Kidney capillary endothelial cell (primary cell): ENCODE measurements around the gene TAX1BP3.
A peak's percentile ranks its signal among the peaks of the same experiment; 100 is the strongest.
"Not testable (repeated sequence)": the region's sequence is repeated elsewhere in the genome, so short reads cannot be mapped to it uniquely, and the experiment has no call there.

Experiments
- DNase-seq: peaks from one replicate; pipeline ENCODE4 v3.0.0-alpha.2; 2018; ENCODE audit warnings: low spot score

TAX1BP3 gene

GRCh38 chr17:3668279-3669084, at the start of gene TAX1BP3, which contains the start of gene EMC6:
Gene TAX1BP3 (minus strand): TSS chr17:3668578. CDS start chr17:3668526, 52 bp downstream.
Gene EMC6 (plus strand): TSS chr17:3668812. CDS start chr17:3669147, 335 bp downstream.
- DNase-seq = peak; percentile 99

GRCh38 chr17:3715296-3715695, 46.9 kb upstream of the TAX1BP3 start:
- DNase-seq = no peak

- no peak for DNase-seq
Measured at GRCh38 chr17:3712811-3713463, 44.6 kb upstream of the TAX1BP3 start.

- peak; percentile 50 for DNase-seq
Measured at GRCh38 chr17:3710951-3711383, 42.6 kb upstream of the TAX1BP3 start.

- no peak for DNase-seq
Measured at GRCh38 chr17:3708366-3708765, 40.0 kb upstream of the TAX1BP3 start.

GRCh38 chr17:3705718-3705984, 37.3 kb upstream of the TAX1BP3 start:
- DNase-seq = not testable (repeated sequence)

- DNase-seq = no peak
Measured at GRCh38 chr17:3704931-3705717, 36.7 kb upstream of the TAX1BP3 start.

GRCh38 chr17:3702041-3702539, 33.7 kb upstream of the TAX1BP3 start:
- DNase-seq = not testable (repeated sequence)

GRCh38 chr17:3699951-3700350, 31.6 kb upstream of the TAX1BP3 start:
- DNase-seq = no peak

GRCh38 chr17:3698139-3698538, 29.8 kb upstream of the TAX1BP3 start:
- DNase-seq = no peak

GRCh38 chr17:3697103-3697476, 28.7 kb upstream of the TAX1BP3 start:
- DNase-seq = no peak

GRCh38 chr17:3695723-3696411, 27.5 kb upstream of the TAX1BP3 start, which contains the start of gene P2RX5:
Gene P2RX5 (minus strand): TSS chr17:3696155. CDS start chr17:3696005, 150 bp downstream.
- no peak for DNase-seq

GRCh38 chr17:3695129-3695722, 26.8 kb upstream of the TAX1BP3 start:
- no peak for DNase-seq

GRCh38 chr17:3693829-3694231, 25.5 kb upstream of the TAX1BP3 start:
- no peak for DNase-seq

GRCh38 chr17:3693141-3693540, 24.8 kb upstream of the TAX1BP3 start:
- no peak for DNase-seq

GRCh38 chr17:3692346-3692745, 24.0 kb upstream of the TAX1BP3 start:
- no peak for DNase-seq

- no peak for DNase-seq
Measured at GRCh38 chr17:3691617-3692067, 23.3 kb upstream of the TAX1BP3 start.

GRCh38 chr17:3690094-3690715, 21.8 kb upstream of the TAX1BP3 start:
- DNase-seq = no peak

- no peak for DNase-seq
Measured at GRCh38 chr17:3689262-3690093, 21.1 kb upstream of the TAX1BP3 start.

GRCh38 chr17:3688852-3689261, 20.5 kb upstream of the TAX1BP3 start:
- no peak for DNase-seq
